GM19397 (cell line): ENCODE measurements around the gene UNC119.
"Not testable (repeated sequence)": the region's sequence is repeated elsewhere in the genome, so short reads cannot be mapped to it uniquely, and the experiment has no call there.

Experiments
- ATAC-seq: cut with Tn5 transposase; IDR thresholded peaks from one replicate; pipeline ENCODE4 v1.9.1; 2021; ENCODE audit warnings: mild to moderate bottlenecking, moderate library complexity; ENCODE audit not compliant: unreplicated experiment

The UNC119 gene

GRCh38 chr17:28552176-28552999, at the start of gene UNC119:
Gene UNC119 (minus strand): TSS chr17:28552624. CDS start chr17:28552557, 67 bp downstream.
- peak; percentile 62 for ATAC-seq

GRCh38 chr17:28599311-28600184, 47.1 kb upstream of the UNC119 start:
- ATAC-seq, result peak; percentile 39

GRCh38 chr17:28598799-28599310, 46.4 kb upstream of the UNC119 start, which contains the start of gene SPAG5:
Gene SPAG5 (minus strand): TSS chr17:28599025. CDS start chr17:28598946, 79 bp downstream.
- ATAC-seq, result peak; percentile 88

GRCh38 chr17:28598389-28598788, 46.0 kb upstream of the UNC119 start:
- no peak for ATAC-seq

- no peak for ATAC-seq
Observed at GRCh38 chr17:28597606-28598383, 45.4 kb upstream of the UNC119 start.

- ATAC-seq, result no peak
Observed at GRCh38 chr17:28592260-28592659, 39.8 kb upstream of the UNC119 start.

GRCh38 chr17:28585851-28586250, 33.4 kb upstream of the UNC119 start:
- ATAC-seq, result no peak

GRCh38 chr17:28584434-28584833, 32.0 kb upstream of the UNC119 start:
- no peak for ATAC-seq

GRCh38 chr17:28582513-28582912, 30.1 kb upstream of the UNC119 start:
- ATAC-seq, result no peak

- ATAC-seq, result no peak
Observed at GRCh38 chr17:28580959-28581358, 28.5 kb upstream of the UNC119 start.

- ATAC-seq, result no peak
Observed at GRCh38 chr17:28579526-28579925, 27.1 kb upstream of the UNC119 start.

- ATAC-seq, result no peak
Observed at GRCh38 chr17:28578246-28579195, 26.1 kb upstream of the UNC119 start.

- ATAC-seq, result no peak
Observed at GRCh38 chr17:28577466-28577824, 25.0 kb upstream of the UNC119 start.

GRCh38 chr17:28576758-28577465, 24.5 kb upstream of the UNC119 start, which contains the start of gene ALDOC:
Gene ALDOC (minus strand): TSS chr17:28576895. CDS start chr17:28575532, 1,363 bp downstream.
- ATAC-seq, result peak; percentile 90

- ATAC-seq, result not testable (repeated sequence)
Observed at GRCh38 chr17:28576016-28576415, 23.6 kb upstream of the UNC119 start.

GRCh38 chr17:28575126-28575795, 22.8 kb upstream of the UNC119 start:
- ATAC-seq, result no peak

- no peak for ATAC-seq
Observed at GRCh38 chr17:28574526-28574925, 22.1 kb upstream of the UNC119 start.

- ATAC-seq, result no peak
Observed at GRCh38 chr17:28573966-28574480, 21.6 kb upstream of the UNC119 start.
